Measurements from ENCODE around the gene EDEM2.
"Not testable (repeated sequence)": the region's sequence is repeated elsewhere in the genome, so short reads cannot be mapped to it uniquely, and the experiment has no call there.

The EDEM2 gene

DNA sequence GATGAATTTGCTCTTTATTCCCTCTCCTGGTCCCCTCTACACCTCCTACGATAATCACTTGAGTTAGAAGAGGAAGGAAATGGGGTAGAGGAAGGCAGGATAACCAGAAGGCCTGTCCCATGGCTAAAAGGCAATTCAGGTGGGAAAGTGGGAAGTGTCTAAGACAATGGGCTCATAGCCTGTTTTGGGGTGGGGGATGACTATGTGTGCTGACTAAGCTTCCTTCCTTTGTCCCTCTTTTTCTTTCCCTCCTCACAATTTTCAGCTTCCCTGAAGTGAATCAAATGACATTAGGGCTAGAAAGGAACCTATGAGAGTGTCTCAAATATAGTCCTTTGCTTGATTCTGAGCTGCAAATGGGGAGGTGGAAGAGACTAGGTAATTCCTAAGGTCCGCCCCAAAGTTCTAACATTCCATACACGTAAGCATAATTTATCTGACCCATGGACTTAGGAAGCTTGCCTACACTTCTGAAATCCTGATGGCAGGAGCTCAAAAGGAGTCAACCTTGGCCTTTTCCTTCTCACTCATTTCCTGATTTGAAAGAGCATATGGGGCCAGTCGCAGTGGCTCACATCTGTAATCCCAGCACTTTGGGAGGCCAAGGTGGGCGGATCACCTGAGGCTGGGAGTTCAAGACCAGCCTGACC is 24.3 kb downstream of the EDEM2 start:
- DNase-seq: no peak

DNA sequence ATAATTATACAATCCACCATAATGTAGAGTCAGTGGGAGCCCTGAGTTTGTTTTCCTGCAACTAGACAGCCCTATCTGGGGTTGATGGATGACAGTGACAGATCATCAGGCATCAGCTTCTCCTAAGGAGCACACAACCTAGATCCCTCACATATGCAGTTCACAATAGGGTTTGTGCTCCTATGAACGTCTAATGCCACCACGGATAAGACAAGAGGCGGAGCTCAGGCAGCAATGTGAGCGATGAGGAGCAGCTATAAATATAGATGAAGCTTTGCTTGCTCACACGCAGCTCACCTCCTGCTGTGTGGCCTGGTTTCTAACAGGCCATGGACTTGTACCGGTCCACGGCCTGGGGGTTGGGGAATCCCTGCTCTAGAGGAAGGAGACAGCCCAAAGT is 25.9 kb downstream of the EDEM2 start:
- no peak for DNase-seq

DNA sequence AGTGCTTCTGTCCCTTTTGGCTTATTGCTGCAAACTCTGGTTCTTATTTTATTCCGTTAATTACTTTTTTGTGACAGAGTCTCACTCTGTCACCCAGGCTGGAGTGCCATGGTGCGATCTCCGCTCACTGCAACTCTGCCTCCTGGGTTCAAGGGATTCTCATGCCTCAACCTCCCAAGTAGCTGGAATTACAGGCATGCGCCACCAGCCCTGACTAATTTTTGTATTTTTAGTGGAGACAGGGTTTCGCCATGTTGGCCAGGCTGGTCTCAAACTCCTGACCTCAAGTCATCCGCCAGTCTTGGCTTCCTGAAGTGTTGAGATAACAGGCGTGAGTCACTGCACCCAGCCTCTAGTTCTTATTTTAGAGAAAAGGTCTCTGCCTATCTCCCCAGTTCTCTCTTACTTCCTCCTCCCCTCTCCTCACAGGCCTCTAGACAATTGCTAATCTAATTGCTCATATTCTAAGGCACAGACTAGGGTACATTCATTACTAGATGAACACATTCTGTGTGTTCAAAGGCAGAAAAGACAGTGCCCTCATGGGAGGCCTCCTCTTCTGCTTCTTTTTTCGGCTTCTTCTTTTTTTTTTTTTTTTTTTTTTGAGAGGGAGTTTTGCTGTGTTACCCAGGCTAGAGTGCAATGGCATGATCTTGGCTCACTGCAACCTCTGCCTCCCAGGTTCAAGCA is 27.0 kb downstream of the EDEM2 start:
- no peak for DNase-seq

DNA sequence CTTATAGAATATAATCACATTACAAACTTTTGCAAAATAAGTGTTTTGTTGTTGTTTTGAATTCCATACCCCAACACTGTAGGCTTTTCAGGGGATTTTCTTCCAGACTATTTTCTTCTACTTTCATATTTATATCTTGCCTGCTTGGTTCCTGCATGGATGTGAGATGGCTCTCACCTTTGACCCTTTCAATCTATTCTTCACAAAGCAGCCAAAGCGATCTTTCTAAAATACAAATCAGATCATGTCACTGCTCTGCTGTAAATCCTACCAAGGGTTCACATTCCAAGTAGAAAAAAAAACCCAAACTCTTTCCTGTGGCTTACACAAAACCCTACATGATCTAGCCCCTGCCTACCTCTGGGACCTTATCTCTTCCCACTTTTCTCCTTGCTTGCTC is 29.5 kb downstream of the EDEM2 start:
- DNase-seq: no peak

DNA sequence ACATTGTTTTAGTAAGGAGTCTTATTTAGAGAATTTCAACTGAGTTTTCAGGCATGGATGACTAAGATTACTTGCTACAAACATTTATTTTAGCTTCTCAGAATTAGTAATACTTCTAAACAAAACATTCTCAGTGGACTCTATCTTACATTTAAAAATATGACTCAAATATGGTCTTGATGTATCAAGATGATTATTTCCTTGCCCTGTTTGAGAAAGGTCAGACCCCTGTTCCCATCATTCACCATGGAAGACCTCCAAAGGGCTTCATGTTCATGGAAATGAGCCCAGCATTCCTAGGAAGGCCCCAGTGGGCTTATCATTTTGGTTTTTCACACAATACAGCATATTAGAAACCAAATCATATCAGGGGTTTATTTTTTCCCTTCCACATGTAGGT is 29.9 kb downstream of the EDEM2 start:
- DNase-seq: no peak

DNA sequence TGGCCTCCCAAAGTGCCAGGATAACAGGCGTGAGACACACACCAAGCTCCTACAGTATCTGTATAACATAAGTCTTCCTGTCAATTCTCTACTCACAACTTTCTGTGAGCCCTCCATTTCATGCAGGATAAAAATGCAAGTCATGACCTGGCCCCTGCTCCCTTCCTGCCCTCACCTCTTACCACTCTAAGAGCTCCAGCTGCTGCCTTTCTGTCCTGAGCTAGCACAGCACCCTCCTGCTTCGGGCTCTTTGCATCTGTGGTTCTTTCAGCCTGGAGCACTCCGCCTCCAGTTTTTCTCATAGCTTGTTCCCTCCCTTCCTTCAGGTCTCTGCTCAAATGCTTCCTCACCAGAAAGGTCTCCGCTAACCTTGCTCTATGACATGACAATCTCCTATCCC is 30.9 kb downstream of the EDEM2 start:
- no peak for DNase-seq

DNA sequence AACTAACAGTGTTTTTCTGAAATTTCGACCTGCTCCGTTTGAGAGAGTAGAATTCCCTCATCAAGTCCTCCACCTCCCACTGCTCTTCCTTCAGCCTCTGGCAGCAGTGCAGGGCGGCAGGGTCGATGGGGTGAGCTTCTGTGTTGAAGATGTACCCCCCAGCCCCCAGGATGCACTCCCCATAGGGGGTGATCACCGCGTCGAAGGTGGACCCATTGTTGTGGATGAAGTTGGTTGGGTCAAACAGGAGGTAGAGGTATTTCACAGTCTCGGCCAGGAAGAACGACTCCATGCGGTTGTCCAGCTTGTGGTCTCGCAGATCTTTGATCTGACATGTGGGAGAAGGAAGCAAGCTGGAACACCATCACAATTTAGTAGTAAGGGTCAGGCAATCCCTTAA is 31.5 kb downstream of the EDEM2 start:
- DNase-seq: no peak

DNA sequence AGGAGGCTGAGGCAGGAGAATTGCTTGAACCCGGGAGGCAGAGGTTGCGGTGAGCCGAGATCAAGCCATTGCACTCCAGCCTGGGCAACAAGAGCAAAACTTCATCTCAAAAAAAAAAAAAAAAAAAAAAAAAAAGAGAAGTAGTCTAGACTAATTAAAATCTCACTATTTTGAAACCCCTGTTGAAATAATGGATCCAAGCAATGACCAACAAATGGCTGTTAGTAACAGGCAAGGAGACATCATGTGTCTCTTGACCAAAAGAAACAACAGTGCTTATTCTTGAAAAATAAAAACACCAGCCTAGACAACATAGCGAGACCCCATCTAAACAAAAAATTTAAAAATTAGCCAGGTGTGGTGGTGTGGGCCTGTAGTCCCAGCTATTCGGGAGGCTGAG is 34.9 kb downstream of the EDEM2 start:
- not testable (repeated sequence) for DNase-seq

DNA sequence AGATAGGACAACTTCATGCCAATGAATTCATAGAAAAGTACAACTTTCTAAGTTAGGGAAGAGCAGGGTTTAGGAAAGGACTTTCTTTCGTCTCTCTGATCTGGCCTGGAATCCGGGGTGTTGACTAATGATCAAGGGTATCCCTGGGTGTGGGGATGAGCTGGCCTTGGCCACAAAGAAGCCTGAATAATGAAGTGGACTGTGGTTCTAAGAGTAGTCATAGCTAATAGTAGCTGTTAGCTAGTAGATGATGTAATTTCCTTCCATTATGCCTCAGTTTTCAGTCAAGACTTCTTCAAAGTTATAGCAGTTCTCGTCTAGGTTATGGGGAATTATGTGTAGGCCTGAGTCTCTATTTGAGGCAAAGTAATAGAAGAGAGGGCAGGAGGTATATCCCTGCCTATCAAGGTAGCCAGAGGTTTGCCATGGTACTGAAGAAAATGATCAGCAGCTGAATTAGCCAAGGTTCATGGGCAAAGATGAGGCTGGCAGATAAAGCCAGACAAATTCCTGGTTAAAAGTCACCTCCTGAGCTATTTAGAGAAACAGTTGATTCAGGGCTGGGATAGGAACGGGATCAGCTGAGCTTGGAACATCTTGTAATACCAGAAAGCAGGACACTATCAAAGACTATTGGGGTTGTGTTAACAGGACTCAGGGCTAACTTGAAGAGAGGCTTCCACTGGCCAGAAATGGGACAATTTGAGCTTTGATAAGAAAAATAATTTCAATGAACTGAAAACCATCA is 35.8 kb downstream of the EDEM2 start:
- DNase-seq: no peak

DNA sequence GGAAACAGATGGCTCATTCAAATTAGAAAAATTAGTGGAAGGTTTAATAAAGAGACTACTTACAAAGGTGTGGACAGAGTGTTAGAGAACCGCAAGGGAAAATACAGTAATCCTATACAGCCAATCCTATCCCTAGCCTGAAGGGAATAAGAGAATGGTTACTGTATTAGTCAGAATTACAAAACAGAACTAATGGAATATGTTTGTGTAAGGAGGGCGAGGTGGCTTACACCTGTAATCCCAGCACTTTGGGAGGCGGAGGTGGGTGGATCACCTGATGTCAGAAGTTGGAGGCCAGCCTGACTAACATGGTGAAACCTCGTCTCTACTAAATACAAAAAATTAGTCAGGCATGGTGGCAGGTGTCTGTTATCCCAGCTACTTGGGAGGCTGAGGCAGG is 38.2 kb downstream of the EDEM2 start:
- no peak for DNase-seq

DNA sequence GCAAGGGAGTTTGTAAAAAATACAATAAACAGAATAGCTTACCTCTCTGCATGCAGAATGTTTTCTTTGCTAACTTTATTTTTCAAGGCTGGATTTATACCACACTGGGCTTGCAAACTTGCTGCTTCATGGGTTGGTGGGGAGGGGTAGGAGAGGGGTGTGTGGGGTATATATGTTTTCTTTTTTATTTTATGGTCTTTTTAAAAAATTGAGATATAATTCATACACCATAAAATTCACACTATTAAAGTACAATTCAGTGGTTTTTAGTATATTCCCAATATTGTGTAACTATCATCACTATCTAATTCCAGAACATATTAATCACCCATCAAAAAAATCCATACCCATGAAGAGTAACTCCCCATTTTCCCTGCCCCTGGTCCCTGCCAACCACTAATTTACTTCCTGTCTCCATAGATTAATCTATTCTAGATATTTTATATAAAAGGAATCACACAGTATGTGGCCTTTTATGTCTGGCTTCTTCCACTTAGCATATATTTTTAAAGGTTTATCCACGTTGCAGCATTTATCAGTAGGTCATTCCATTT is 40.2 kb downstream of the EDEM2 start:
- no peak for DNase-seq

DNA sequence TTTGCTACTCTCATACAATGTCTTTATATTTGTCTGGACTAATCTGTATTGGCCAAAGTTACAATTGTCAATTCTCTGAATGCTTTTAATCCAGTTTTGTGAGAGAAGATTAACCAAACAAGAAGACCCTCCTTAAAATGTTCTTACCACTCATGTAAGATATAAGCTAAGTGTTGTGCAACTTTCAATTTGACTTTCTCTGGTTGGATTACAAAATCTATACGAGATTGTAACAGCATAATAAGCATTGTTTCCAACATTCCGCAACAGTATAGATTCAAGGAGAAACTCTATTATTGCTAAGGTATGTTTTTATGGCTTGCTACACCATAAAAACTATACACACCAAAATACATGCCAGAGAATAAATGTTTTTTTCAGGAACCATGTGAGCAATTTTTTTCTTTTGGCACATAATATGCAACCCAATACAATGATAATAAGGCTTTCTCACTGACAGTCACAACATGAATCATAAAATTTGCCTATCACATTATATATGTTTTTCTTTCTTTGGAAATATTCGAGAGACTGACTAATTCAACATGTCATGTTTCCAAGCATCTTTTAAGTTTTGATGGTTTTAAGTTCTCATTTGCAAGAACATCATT is 42.3 kb downstream of the EDEM2 start:
- no peak for DNase-seq

DNA sequence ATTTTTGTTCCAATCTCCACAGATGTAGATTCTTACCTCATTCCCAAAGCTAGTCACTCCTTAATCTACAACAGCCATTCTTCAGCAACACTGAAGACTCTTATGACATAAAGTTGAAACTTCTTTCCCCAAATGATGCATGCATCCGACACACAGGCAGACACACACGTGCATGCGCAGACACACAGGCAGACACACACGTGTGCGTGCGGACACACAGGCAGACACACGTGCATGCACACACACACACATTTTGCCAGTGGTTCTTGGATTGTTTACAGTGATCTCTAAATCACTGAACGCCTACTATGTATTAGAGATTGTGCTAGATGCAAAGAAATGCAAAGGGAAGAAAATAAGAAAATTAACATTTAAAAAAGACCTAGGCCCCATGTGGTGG is 45.5 kb downstream of the EDEM2 start:
- no peak for DNase-seq

DNA sequence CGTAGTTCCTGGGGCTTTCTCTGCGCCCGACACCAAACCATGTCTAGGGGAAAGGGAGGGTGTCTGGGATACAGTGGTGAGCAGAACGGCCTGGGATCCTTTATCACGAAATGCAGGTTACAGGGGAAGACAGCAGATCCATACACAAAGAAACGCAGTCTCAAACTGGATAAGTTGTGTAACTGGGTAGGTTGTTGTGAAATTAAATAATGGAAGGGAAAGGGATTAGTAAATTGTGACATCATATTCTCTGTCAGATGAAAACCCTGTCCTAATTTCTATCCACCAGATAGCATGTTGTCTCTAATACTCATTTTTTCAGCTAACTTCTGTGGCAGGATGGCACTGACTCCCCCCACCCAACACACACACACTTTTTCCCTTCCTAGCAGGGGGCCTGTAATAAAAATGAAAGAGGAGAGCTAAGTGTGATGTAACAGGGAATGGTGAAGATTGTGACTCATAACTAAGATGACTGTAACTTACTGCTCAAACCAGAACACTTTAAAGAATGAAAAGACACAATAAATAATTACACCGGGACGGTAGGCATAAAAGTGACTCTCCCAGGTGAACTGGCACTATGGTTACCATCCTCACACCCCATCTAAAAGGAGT is 53.8 kb downstream of the EDEM2 start:
- no peak for DNase-seq

DNA sequence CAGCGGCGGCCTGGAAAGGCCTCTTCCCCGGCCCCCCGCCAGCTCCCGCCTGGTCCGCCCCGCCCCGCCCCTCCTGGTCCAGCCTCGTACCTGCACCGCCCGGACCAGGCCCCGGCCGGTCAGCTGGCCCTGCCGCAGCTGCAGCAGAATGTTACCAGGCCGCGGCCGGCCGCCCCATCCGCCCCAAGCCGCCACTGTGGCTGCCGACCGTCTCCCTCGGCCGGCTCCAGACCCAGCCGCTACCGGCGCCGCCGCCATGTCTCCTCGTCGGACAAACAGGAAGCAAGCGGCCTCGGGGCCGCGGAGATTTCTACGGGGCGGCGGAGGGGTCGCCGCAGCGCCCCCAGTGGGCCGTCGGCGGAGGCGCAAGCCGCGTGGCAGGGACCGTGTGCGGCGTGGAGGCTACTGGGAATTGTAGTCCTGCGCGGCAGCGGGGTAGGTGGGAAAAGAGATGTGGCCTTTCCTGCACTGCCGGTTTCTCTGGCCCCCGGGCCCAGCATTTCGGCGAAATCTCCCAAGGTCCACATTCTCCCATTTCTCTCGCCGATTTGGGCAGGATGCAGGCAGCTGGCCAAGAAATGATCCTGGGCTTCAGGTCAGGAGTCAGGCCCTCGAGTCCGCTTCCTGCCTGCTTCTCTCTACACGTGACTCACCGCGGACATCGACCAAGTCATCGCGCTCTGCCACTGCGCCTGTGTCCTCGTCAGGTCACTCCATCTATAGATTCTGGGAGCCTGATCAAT is 54.4 kb downstream of the EDEM2 start, which contains the start of gene TRPC4AP:
TSS of gene TRPC4AP (minus strand) at position 284 of the 743 bp plus-strand sequence. CDS start at position 258, 26 bp downstream.
- DNase-seq: peak; percentile 91

DNA sequence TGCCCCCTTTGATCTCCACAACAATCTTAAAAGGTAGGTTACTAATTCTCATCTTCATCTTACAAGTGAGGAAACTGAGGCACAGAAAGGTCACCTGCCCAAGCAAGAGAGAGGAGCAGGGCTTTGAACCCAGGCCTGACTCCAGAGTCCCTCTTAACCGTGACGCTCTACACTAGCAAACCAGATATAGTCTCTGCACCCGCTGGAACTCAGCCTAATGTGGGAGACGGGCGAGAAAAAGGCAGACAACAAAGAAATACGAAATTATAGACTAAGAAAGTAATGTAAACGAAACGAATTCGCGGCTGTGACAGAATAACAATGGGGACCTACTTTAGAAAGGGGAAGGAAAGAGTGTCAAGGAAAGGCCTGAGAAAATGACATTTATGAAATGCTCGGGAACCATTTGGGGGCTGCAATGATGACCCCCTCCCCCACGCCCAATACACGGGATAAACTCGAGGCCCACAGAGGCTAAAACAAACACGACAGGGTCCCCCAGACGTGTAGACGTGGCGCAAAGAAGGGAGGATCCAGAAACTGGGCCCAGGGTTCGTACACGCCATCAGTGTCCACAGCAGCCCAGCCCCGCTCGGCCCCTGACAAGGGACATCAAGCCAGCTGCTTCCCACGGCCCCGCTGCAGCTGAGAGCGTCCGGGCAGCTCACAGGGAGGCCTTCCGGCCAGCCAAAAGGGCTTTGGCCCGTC is 55.2 kb downstream of the EDEM2 start:
- DNase-seq: no peak

DNA sequence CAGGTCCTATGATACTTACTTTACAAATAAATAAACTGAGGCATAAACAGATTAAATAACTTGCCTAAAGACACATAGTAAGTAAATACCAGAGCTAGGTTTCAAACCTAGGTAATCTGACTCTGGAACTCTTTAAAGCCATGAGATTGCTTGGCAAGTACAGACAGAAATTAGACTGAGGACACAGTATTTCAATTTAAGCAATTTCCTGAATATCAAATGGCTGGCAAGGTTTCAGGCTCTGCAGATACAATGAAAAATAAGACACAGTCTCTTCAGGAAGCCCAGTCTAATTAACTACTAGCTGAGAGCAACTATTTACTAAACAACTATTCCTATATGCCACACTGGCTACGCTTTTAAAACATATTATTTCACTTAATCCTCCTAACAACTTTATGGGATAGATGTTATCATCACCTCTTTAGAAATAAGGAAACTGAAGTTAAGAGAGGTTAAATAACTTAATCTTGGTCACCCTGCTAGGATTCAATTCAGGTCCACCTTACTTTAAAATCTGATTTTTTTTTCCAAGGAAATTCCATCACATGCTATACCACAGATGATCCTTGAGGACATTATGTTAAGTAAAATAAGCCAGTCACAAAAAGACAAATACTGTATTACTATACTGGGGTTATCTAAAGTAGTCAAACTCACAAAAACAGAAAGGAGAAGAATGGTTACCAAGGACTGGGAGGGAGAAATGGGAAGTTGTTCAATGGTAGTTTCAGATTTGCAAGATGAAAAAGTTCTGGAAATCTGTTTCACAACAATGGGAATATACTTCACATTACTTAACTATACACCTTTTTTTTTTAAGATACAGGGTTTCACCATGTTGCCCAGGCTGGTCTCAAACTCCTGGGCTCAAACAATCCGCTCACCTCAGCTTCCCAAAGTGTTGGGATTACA is 58.6 kb downstream of the EDEM2 start:
- no peak for DNase-seq

DNA sequence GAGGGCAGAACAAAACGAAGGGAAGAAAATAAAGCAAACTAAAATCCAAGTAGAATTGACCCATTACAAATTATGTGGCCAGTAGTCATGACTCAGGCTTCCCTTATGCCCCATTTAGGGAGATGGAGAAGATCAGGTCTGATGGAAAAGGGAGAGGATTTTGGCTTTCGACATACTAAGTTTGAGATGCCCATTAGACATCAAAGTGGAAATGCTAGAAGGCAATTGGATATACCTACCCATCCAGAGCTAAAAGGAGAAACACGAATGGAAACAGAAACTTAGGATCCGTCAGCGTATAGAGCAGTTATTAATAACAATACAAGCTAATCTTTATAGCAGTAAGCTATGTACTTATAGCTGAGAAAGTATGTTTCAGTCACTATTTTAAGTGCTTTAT is 59.3 kb downstream of the EDEM2 start:
- DNase-seq: no peak

DNA sequence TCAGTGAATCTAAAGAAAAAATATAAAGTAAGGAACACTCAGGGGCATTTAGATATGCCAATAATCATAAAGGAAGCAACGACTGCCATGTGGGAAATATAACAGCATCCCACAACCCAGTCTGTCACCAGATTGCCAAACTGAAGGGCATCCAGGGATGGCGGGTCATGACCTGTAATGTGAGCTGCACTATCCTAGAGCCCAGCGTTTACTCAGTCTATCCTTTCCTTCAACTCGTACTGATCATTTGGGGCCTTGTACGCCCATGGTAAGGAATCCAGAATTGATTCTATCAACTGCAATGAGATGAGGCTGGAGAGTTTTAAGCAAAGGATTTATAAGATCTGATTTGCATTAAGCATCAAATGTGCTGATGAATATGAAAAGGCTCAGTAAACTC is 59.8 kb downstream of the EDEM2 start:
- DNase-seq: no peak

DNA sequence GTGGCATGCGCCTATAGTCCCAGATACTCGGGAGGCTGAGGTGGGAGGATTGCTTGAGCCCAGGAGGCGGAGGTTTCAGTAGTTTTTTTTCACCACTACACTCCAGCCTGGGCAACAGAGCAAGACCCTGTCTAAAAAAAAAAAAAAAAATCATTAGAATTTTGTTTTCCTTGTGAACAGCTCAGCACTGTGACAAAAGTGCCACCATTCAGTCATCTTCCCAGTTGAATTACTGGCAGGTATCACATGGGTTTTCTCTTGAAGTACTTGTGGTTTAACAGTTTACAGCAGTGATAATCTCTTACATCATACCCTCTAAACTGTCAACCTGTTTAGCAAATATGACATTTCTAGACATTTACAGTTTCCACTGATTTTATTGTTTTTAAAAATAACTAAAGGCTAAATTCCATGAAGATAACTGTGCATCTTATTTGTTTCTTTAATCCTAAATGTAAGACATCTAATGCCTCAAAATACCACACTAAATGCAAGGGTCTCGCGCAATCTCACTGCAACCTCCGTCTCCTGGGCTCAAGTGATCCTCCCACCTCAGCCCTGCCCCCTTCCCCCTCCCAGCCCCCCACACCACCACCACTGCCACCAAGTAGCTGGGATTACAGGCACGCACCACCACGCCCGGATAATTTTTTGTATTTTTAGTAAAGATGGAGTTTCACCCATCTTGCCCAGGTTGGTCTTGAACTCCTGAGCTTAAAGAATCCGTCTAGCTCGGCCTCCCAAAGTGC is 61.5 kb downstream of the EDEM2 start:
- DNase-seq: no peak

Data from activated T-cell treated with anti-CD3 and anti-CD28 coated beads, Interleukin-2, amount 50 U/mL, for 1 hour (primary cell).